ENCODE measurements around the gene MORN1. TPM values are rescaled to one million over a fixed set of nuclear protein-coding genes. Genes with fewer than 3 reads are reported as not detected.

MORN1 gene
- polyA plus RNA-seq, 1 donor from 2014 or later: 10.9 TPM

GRCh38 chr1:2358651-2359640 lies 32.4 kb downstream of the MORN1 start:
- Histone ChIP-seq H3K4me2 (ENCODE audit: low read length) (no peak overlapping the region), H3K9me2 (ENCODE audit: insufficient read depth, low read length) (no peaks in the 10 kb centered on the region), H3K27ac (ENCODE audit: low read length) (no peak overlapping the region), H3K9ac (ENCODE audit: low read length) (no peak overlapping the region), H3K4me3 (ENCODE audit: low read length) (no peak overlapping the region), H3F3A (ENCODE audit: insufficient read depth, low read length, poor library complexity, severe bottlenecking) (no peaks in the 10 kb centered on the region), H2AFZ (ENCODE audit: low read depth, low read length) (no peak overlapping the region), H3K27me3 (ENCODE audit: insufficient read depth, low read depth, low read length) (no peaks in the 10 kb centered on the region), H3K36me3 (ENCODE audit: insufficient read depth, low read length) (no peaks in the 10 kb centered on the region), H3K9me3 (ENCODE audit: low read length) (no peaks in the 10 kb centered on the region), H3K79me2 (replicated peaks; ENCODE audit: insufficient read depth, low read length) (no peaks in the 10 kb centered on the region), H4K20me1 (ENCODE audit: insufficient read depth) (no peaks in the 10 kb centered on the region)
- TF ChIP-seq POLR2AphosphoS5 (IDR thresholded peaks at IDR 0.05) (no peak), TAF1 (IDR thresholded peaks at IDR 0.05; ENCODE audit: low read depth) (no peak), REST (IDR thresholded peaks at IDR 0.05; ENCODE audit: borderline replicate concordance) (no peak), EZH2 (IDR thresholded peaks at IDR 0.05; ENCODE audit: borderline replicate concordance, insufficient read depth, low read length, poor library complexity, severe bottlenecking) (no peak), MXI1 (conservative IDR thresholded peaks at IDR 0.05; ENCODE audit: poor library complexity, severe bottlenecking) (no peak)

GRCh38 chr1:2358072-2358471 lies 33.3 kb downstream of the MORN1 start:
- TF ChIP-seq CTCF (IDR thresholded peaks at IDR 0.05; ENCODE audit: poor library complexity, severe bottlenecking): no peak
- no peak for TF ChIP-seq EZH2 (IDR thresholded peaks at IDR 0.05; ENCODE audit: borderline replicate concordance, insufficient read depth, low read length, poor library complexity, severe bottlenecking)
- no peak for TF ChIP-seq MXI1 (conservative IDR thresholded peaks at IDR 0.05; ENCODE audit: poor library complexity, severe bottlenecking)
- TF ChIP-seq POLR2AphosphoS5 (IDR thresholded peaks at IDR 0.05): no peak
- TF ChIP-seq SMC3 (conservative IDR thresholded peaks at IDR 0.05; ENCODE audit: poor library complexity): no peak
- no peak for TF ChIP-seq TAF1 (IDR thresholded peaks at IDR 0.05; ENCODE audit: low read depth)
- H3F3A ChIP-seq (ENCODE audit: insufficient read depth, low read length, poor library complexity, severe bottlenecking): no peaks in the 10 kb centered on the region
- H3K36me3 ChIP-seq (ENCODE audit: insufficient read depth, low read length): no peaks in the 10 kb centered on the region
- no peaks in the 10 kb centered on the region for H3K27me3 ChIP-seq (ENCODE audit: insufficient read depth, low read depth, low read length)
- H3K9me2 ChIP-seq (ENCODE audit: insufficient read depth, low read length): no peaks in the 10 kb centered on the region
- H3K27ac ChIP-seq (ENCODE audit: low read length): no peak overlapping the region
- no peak overlapping the region for H3K4me2 ChIP-seq (ENCODE audit: low read length)
- no peak overlapping the region for H3K9ac ChIP-seq (ENCODE audit: low read length)
- no peaks in the 10 kb centered on the region for H3K79me2 ChIP-seq (replicated peaks; ENCODE audit: insufficient read depth, low read length)
- H3K9me3 ChIP-seq (ENCODE audit: low read length): no peaks in the 10 kb centered on the region
- H4K20me1 ChIP-seq (ENCODE audit: insufficient read depth): no peaks in the 10 kb centered on the region
- no peak overlapping the region for H2AFZ ChIP-seq (ENCODE audit: low read depth, low read length)
- no peak overlapping the region for H3K4me3 ChIP-seq (ENCODE audit: low read length)

Data from neural cell (in vitro differentiated cells).